CD1c-positive myeloid dendritic cell (primary cell): ENCODE data around the gene ADCY3.
"Not testable (repeated sequence)": the region's sequence is repeated elsewhere in the genome, so short reads cannot be mapped to it uniquely, and the experiment has no call there.

Source experiments
- DNase-seq: peaks from one replicate; pipeline ENCODE4 v3.0.0-alpha.2; 2016; ENCODE audit errors: extremely low spot score

The ADCY3 gene

GRCh38 chr2:24814516-24814915 lies 105.5 kb downstream of the ADCY3 start:
- no peak for DNase-seq

DNA sequence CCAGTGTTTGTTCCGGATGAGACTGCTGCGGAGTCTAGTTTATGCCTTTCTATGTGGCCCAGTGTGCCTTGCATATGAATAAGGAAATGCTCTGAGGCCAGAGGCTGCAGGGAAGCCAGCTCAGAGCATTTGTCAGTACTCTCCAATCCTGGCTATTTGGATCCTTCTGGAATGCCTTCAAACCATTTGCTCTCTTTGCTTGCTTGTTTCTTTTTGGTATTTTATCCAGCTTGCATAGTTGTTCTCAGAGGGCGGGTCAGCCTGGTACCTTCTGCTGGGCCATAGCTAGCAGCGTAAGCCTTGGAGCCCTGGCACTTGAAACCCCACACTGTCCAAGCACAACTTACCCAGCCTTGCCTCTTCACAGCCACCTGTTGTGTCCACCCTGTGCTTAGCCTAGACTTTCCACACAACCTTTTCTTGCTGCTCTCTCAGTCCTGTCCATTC lies 106.3 kb downstream of the ADCY3 start:
- DNase-seq = no peak

DNA sequence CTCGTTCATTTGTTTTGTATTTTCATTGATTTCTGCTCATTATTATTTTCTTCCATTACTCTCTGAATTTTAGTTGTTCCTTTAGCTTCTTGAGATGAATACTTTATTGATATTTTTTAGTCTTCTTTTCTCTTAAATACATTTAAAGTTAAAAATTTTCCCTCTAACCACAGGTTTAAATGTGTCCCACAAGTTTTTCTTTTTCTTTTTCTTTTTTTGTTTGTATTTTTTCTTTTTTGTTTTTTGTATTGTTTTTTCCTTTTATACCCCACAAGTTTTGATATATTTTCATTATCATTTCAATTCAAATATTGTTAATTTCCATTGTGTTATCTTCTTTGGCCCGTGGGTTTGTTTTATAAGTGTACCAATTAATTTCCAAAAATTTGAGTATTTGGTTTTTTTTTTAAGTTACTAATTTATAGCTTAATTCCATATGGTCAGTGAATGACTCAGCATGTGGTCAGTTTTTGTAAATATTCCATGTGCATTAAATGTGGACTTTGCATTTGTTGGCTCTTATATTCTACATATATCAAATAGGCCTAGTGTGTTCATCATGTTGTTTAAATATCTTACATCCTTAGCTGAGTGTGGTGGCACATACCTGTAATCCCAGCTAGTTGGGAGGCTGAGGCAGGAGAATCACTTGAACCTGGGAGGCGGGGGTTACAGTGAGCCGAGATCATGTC lies 110.6 kb downstream of the ADCY3 start:
- DNase-seq = no peak

- no peak for DNase-seq
Measured at GRCh38 chr2:24806661-24807036, 113.4 kb downstream of the ADCY3 start.

- DNase-seq = not testable (repeated sequence)
Measured at GRCh38 chr2:24805811-24806660, 114.0 kb downstream of the ADCY3 start.

DNA sequence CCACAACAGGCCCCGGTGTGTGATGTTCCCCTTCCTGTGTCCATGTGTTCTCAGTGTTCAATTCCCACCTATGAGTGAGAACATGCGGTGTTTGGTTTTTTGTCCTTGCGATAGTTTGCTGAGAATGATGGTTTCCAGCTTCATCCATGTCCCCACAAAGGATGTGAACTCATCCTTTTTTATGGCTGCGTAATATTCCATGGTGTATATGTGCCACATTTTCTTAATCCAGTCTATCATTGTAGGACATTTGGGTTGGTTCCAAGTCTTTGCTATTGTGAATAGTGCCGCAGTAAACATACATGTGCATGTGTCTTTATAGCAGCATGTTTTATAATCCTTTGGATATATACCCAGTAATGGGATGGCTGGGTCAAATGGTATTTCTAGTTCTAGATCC lies 119.5 kb downstream of the ADCY3 start:
- DNase-seq = not testable (repeated sequence)

DNA sequence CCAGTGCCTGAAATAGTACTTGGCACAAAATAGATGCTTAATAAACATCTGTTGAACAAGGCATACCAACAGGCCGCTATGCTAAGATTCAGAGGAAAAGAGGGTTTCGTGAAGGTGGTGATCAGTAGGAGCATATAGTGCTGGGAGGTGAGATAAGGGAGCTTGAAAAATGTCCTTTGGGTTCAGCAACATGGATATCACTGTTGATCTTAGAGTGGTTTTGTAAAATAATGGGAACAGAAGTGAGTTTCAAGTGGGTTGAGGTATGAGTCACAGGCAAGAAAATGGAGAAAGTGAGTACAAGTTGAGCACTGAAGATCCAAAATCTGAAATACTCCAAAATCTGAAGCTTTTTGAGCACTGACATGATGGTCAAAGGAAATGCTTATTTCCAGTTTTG lies 122.4 kb downstream of the ADCY3 start:
- no peak for DNase-seq

- no peak for DNase-seq
Measured at GRCh38 chr2:24793761-24794435, 126.1 kb downstream of the ADCY3 start.

DNA sequence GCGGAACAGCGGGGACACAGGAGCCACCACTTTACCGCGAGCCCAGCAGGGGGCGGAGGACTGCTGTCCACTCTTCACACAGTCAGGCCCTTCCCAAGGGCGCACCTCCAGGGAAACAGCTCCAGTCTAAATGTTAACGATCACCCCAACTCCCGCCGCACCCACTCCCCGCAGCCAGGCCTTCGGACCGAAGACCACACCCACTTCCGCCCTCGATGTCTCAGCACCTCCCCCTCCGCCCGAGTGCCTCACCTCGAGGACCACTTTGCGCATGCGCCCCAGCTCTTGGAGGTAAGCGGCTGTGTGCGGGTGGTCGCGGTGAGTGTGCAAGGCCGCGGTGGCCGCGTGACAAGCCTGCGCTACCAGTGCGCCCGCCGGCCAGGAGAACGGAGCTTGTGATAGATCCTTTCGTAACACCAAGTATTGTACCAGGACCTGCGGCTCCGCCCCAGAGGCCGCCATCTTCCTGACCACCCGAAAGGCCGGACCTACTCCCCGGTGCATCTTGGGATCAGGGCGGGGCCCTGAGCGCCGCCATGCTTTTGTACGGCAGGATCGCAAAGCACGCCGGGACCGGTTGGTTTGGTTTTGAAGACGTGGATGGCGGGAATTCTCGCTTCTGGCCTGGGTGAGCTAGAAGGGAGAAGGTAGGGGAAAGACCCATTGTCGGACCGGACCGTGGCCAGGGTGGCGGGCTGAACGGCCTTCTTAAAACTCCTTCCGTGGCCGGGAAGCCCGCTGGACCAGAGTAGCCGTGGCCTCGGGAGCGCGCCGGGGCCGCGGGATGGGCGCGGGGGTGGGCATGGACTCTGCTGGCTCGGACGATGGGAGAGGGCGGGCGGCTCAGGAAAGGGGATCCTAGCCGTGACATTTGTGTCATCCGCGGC lies 126.9 kb downstream of the ADCY3 start, which contains the start of the genes CENPO and PTRHD1:
CENPO (plus strand) TSS at position 552 of the 887 bp plus-strand sequence. CDS start 495 bp downstream, outside the sequence.
PTRHD1 (minus strand) TSS at position 518 of the 887 bp plus-strand sequence; CDS start at position 504, 14 bp downstream.
- DNase-seq = peak; percentile 97

- no peak for DNase-seq
Measured at GRCh38 chr2:24792542-24792873, 127.5 kb downstream of the ADCY3 start.

DNA sequence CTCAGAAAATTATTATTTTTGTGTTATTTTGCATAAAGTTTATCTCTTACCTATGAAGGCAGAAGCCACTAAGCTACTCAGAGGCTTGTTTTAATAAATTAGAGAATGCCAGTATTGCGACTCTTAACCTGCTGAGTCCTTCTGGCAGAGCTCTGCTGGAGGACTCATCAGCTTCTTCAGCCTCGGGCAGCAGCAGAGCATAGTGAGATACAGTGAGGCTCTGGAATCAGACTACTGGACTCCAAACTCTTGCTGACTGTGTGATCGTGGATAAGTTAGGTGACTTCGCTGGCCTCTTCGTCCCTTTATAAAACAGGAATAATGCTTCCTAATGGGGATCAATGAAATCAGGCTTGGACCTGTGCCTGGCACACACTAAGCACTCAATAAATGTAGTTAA lies 128.6 kb downstream of the ADCY3 start:
- no peak for DNase-seq

DNA sequence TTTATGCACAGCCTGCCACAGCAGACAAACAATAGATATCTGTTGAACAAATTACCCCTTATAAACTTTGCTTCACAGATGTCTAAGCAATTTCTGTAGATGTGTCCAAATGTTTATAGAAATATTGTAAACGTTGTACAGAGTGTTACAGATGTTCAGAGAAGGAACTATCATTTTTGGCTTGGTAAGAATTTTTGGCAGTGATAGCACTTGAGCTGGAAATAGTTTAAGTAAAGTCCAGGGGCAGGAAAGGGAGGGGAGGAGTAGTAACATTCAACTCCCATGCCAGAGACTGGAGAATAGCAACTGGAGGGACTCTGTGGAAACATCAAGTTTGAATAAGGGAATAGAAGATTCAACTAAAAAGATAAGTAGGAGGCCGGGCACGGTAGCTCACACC lies 131.2 kb downstream of the ADCY3 start:
- no peak for DNase-seq

DNA sequence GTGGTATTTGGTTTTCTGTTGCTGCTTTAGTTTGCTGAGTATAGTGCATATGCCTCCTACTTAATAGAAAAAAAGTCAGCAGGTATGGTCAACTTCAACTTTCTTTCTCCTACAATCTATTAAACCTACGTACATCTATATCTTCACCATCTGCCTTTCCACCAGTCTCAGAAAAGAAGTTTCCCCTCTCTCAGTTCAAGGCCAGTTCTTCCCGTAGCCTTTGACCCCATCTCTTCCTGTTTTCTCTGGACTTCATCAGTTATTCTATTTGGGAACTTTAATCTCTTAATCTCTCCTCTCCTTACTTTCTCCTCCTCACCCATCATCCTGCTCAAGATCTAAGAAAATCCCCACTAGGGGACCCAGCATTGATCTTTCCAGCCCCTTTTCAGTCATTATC lies 132.5 kb downstream of the ADCY3 start:
- no peak for DNase-seq

GRCh38 chr2:24785671-24786321 lies 134.2 kb downstream of the ADCY3 start:
- peak; percentile 52 for DNase-seq

DNA sequence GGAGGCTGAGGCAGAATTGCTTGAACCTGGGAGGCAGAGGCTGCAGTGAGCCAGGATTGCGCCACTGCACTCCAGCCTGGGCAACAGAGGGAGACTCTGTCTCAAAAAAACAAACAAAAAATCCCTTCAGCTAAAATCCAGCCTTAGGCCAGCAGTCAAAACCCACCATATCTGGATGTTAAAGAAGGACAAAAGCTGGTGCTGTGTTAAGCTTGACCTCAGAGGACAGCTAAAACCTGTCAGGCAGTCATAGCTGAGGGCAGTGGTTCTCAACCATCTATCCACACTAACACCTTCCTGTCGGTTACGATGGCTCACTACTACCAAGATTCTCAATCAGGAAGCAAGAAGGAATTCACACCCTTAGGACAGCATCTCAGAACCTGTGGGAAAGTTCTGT lies 136.4 kb downstream of the ADCY3 start:
- no peak for DNase-seq

DNA sequence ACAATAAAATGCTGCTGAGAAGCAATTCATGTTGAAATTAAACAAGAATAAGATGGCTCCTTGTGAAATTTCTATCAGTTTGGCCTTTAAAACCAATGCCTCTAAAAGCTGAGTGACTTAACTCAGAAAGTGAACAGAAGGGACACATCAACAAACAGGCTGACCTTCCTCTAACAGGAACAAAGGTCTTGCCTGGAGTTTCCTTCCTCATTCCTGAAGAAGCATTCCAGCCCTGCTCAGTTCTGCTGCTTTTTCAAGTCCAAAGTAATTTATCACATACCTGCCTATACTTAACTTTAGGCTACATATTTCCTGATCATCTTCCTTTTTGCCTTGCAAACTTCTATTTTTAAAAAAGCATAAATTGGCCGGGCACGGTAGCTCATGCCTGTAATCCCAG lies 140.9 kb downstream of the ADCY3 start:
- DNase-seq = peak; percentile 25

DNA sequence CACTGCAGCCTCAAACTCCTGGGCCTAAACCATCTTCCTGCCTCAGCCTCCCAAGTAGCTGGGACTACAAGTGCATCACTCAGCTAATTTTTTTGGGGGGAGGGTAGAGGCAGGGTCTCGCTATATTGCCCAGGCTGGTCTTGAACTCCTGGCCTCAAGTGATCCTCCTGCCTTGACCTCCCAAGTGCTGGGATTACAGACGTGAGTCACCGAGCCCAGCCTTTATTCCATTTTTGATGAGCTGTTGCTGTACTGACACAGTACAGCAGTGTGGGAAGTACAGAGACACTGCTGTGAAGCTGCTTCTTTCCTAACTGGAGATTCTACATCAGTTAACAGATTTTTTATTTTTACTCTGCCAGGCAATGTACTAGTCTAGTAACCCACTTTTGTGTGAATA lies 145.7 kb downstream of the ADCY3 start:
- no peak for DNase-seq

- DNase-seq = no peak
Measured at GRCh38 chr2:24771764-24772586, 148.1 kb downstream of the ADCY3 start.

DNA sequence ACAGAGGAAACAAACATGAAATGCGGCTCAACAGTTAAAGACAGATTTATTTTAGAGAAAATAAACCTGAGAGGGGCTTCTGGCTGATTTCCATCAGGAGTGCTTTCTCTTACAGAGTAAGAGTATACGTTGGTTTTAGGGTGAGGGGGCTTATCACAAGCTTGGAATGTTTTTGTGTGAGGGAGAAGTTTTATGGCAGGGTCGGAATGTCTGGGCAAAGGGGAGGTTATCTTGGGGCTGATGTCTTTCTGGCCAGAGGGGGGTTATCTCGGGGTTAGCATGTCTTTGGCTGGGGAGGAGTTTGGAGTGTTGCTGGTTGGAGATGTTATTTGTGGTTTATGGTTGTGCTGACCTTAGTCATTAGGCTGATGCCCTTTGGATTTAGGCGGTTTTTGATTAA lies 149.0 kb downstream of the ADCY3 start:
- no peak for DNase-seq
